IPS DF 4.7 (cell line): Measurements from ENCODE around the gene UBAC2.

Source experiments
- DNase-seq: peaks from one replicate; pipeline ENCODE4 v3.0.0-alpha.2; 2013; ENCODE audit warnings: low spot score; ENCODE audit errors: extremely low read depth

The UBAC2 gene

GRCh38 chr13:99334221-99334620, 133.6 kb downstream of the UBAC2 start:
- DNase-seq, result no peak

GRCh38 chr13:99335087-99335486, 134.4 kb downstream of the UBAC2 start:
- DNase-seq, result no peak

- no peak for DNase-seq
Observed at GRCh38 chr13:99335603-99336002, 134.9 kb downstream of the UBAC2 start.

GRCh38 chr13:99339230-99339721, 138.6 kb downstream of the UBAC2 start:
- DNase-seq, result no peak

- DNase-seq, result no peak
Observed at GRCh38 chr13:99339736-99340397, 139.2 kb downstream of the UBAC2 start.

- no peak for DNase-seq
Observed at GRCh38 chr13:99340638-99341037, 140.0 kb downstream of the UBAC2 start.

- DNase-seq, result no peak
Observed at GRCh38 chr13:99341969-99342722, 141.5 kb downstream of the UBAC2 start.

GRCh38 chr13:99342723-99343315, 142.2 kb downstream of the UBAC2 start:
- no peak for DNase-seq

GRCh38 chr13:99344610-99345208, 144.1 kb downstream of the UBAC2 start:
- no peak for DNase-seq

GRCh38 chr13:99345345-99345744, 144.7 kb downstream of the UBAC2 start:
- DNase-seq, result no peak

- no peak for DNase-seq
Observed at GRCh38 chr13:99346335-99347042, 145.8 kb downstream of the UBAC2 start.

- DNase-seq, result no peak
Observed at GRCh38 chr13:99347335-99347878, 146.8 kb downstream of the UBAC2 start.

- no peak for DNase-seq
Observed at GRCh38 chr13:99347911-99348451, 147.3 kb downstream of the UBAC2 start.

- DNase-seq, result no peak
Observed at GRCh38 chr13:99350191-99350590, 149.5 kb downstream of the UBAC2 start.

GRCh38 chr13:99351772-99352171, 151.1 kb downstream of the UBAC2 start:
- no peak for DNase-seq

- DNase-seq, result no peak
Observed at GRCh38 chr13:99352351-99353245, 151.9 kb downstream of the UBAC2 start.

GRCh38 chr13:99353246-99353600, 152.6 kb downstream of the UBAC2 start:
- DNase-seq, result no peak

- no peak for DNase-seq
Observed at GRCh38 chr13:99353836-99354235, 153.2 kb downstream of the UBAC2 start.

GRCh38 chr13:99354371-99354951, 153.8 kb downstream of the UBAC2 start:
- no peak for DNase-seq
